GM23338 (cell line): Measurements from ENCODE around the gene PROCA1. TPM values are rescaled to one million over a fixed set of nuclear protein-coding genes. Genes with fewer than 3 reads are reported as not detected.

Source experiments
- ATAC-seq: fragments of 200-7000 bp; cut with Tn5 transposase; 3 replicates; pipeline ENCODE4 v1.9.1; 2020
- DNase-seq: peaks from one replicate; pipeline ENCODE4 v3.0.0-alpha.2; 2015; ENCODE audit warnings: low spot score
- H2AFZ ChIP-seq: fragments of 200-600 bp; sonication (generic); 2 replicates; pipeline ENCODE4 v1.8.0; 2016; ENCODE audit warnings: antibody characterized with exemption, mild to moderate bottlenecking, moderate library complexity
- H3F3A ChIP-seq: fragments of 200-600 bp; sonication (generic); replicated peaks from 2 replicates; pipeline ENCODE4 v1.8.0; 2017; ENCODE audit warnings: antibody characterized with exemption, mixed run types, low read depth
- H3K27ac ChIP-seq: fragments of 200-600 bp; sonication (generic); 2 replicates; pipeline ENCODE4 v1.6.1; 2016; ENCODE audit warnings: low read depth
- H3K27me3 ChIP-seq: fragments of 200-600 bp; sonication (generic); 2 replicates; pipeline ENCODE4 v1.8.0; 2016; ENCODE audit warnings: mild to moderate bottlenecking, mixed run types, moderate library complexity; ENCODE audit not compliant: insufficient read depth
- H3K36me3 ChIP-seq: fragments of 200-600 bp; sonication (generic); 2 replicates; pipeline ENCODE4 v1.8.0; 2016; ENCODE audit warnings: mild to moderate bottlenecking; ENCODE audit not compliant: insufficient read depth
- H3K4me1 ChIP-seq: fragments of 200-600 bp; sonication (generic); 2 replicates; pipeline ENCODE4 v1.8.0; 2016; ENCODE audit warnings: mild to moderate bottlenecking, moderate library complexity; ENCODE audit not compliant: insufficient read depth
- H3K4me2 ChIP-seq: fragments of 200-600 bp; sonication (generic); 2 replicates; pipeline ENCODE4 v1.7.1; 2017; ENCODE audit warnings: mixed run types
- H3K4me3 ChIP-seq: fragments of 200-600 bp; sonication (generic); 2 replicates; pipeline ENCODE4 v1.6.1; 2016; ENCODE audit warnings: mixed run types
- H3K79me2 ChIP-seq: fragments of 200-600 bp; sonication (generic); replicated peaks from 2 replicates; pipeline ENCODE4 v1.8.0; 2017; ENCODE audit warnings: mild to moderate bottlenecking; ENCODE audit not compliant: insufficient read depth
- H3K9me2 ChIP-seq: fragments of 200-600 bp; sonication (generic); 2 replicates; pipeline ENCODE4 v1.8.0; 2017; ENCODE audit not compliant: insufficient read depth
- H4K20me1 ChIP-seq: fragments of 200-600 bp; sonication (generic); replicated peaks from 2 replicates; pipeline ENCODE4 v1.8.0; 2017; ENCODE audit warnings: mild to moderate bottlenecking; ENCODE audit not compliant: insufficient read depth
- H3K27ac Mint-ChIP-seq: 2 replicates; pipeline ENCODE4 v1.8.0; 2020; ENCODE audit warnings: inconsistent platforms, mild to moderate bottlenecking, moderate library complexity, mixed read lengths
- H3K27me3 Mint-ChIP-seq: 3 replicates; pipeline ENCODE4 v1.8.0; 2022; ENCODE audit warnings: low read depth, mild to moderate bottlenecking, moderate library complexity, mixed read lengths, inconsistent platforms; ENCODE audit not compliant: insufficient read depth, poor library complexity
- H3K36me3 Mint-ChIP-seq: 3 replicates; pipeline ENCODE4 v1.8.0; 2021; ENCODE audit warnings: low read depth, mild to moderate bottlenecking, inconsistent platforms, moderate library complexity, mixed read lengths
- H3K4me1 Mint-ChIP-seq: 3 replicates; pipeline ENCODE4 v1.8.0; 2020; ENCODE audit warnings: mild to moderate bottlenecking, inconsistent platforms, mixed read lengths
- H3K4me3 Mint-ChIP-seq: 3 replicates; pipeline ENCODE4 v1.8.0; 2021; ENCODE audit warnings: moderate library complexity, mild to moderate bottlenecking, inconsistent platforms, mixed read lengths
- H3K9me3 Mint-ChIP-seq: 3 replicates; pipeline ENCODE4 v1.8.0; 2020; ENCODE audit warnings: moderate library complexity, mild to moderate bottlenecking, inconsistent platforms, mixed read lengths
- CREB1 ChIP-seq: fragments of 250-450 bp; sonication (Bioruptor Pico); IDR thresholded peaks from 2 replicates; pipeline ENCODE4 v1.5.0; 2020; ENCODE audit warnings: low read depth, mild to moderate bottlenecking, moderate library complexity
- CTCF ChIP-seq, 2 experiments: fragments of 200-600 bp in 1 of 2; sonication (generic) in 1 of 2; conservative IDR thresholded peaks; 2 replicates each; pipeline versions ENCODE4 v1.5.1 to v1.6.1; 2016 to 2017; ENCODE audit warnings: antibody characterized with exemption in 2 of 2, low read depth in 2 of 2, mild to moderate bottlenecking in 2 of 2, moderate library complexity in 1 of 2
- ETS1 ChIP-seq: IDR thresholded peaks from 2 replicates; pipeline ENCODE4 v1.6.1; 2016; ENCODE audit warnings: antibody characterized with exemption
- EZH2 ChIP-seq: fragments of 200-600 bp; sonication (generic); IDR thresholded peaks from one replicate; pipeline ENCODE4 v1.8.0; 2017; ENCODE audit warnings: antibody characterized with exemption, mild to moderate bottlenecking, low read depth; ENCODE audit not compliant: unreplicated experiment
- EZH2phosphoT487 ChIP-seq: fragments of 200-600 bp; sonication (generic); IDR thresholded peaks from one replicate; pipeline ENCODE4 v1.8.1; 2018; ENCODE audit warnings: antibody characterized with exemption; ENCODE audit not compliant: unreplicated experiment
- JUNB ChIP-seq: IDR thresholded peaks from one replicate; pipeline ENCODE4 v1.6.1; 2016; ENCODE audit warnings: antibody characterized with exemption; ENCODE audit not compliant: unreplicated experiment
- NANOG ChIP-seq: IDR thresholded peaks from 2 replicates; pipeline ENCODE4 v1.6.1; 2016; ENCODE audit warnings: antibody characterized with exemption, borderline replicate concordance
- POLR2AphosphoS5 ChIP-seq: IDR thresholded peaks from 2 replicates; pipeline ENCODE4 v1.6.1; 2016; ENCODE audit warnings: antibody characterized with exemption, low read depth
- STAT1 ChIP-seq: IDR thresholded peaks from one replicate; pipeline ENCODE4 v1.6.1; 2016; ENCODE audit warnings: antibody characterized with exemption; ENCODE audit not compliant: unreplicated experiment
- ZNF331 ChIP-seq: fragments of 250-450 bp; sonication (Bioruptor Pico); IDR thresholded peaks from 2 replicates; pipeline ENCODE4 v1.5.0; 2020; ENCODE audit warnings: low read depth, mild to moderate bottlenecking, moderate library complexity
- polyA plus RNA-seq: library from polyadenylated mRNA; unstranded; fragments of >200 nt; fragmentation: Nextera tagmentation; extraction: Ambion mirVana; gene quantifications from 2 replicates; pipeline ENCODE4 v1.2.1, GENCODE V29; 2016
- total RNA-seq: library from RNA; depleted of rRNA; stranded (reverse); fragments of >200 nt; shearing (Covaris generic); gene quantifications from 2 replicates; pipeline ENCODE4 v1.2.3, GENCODE V29; 2014
- TF ChIP-seq, protein P1 (sequence below): fragments of 250-450 bp; sonication (Bioruptor Pico); IDR thresholded peaks from 2 replicates; pipeline ENCODE4 v1.5.0; 2020; ENCODE audit warnings: mild to moderate bottlenecking, moderate library complexity

The PROCA1 gene
- total and polyA plus RNA-seq, 2 experiments from 2014 or later = 11.3 to 14.4 TPM

- TF ChIP-seq ETS1 (peak; percentile 63; the same call in 1 of the 2 replicates), STAT1 (no peak), NANOG (peak; percentile 8; the same call in 1 of the 2 replicates), POLR2AphosphoS5 (peak; percentile 51)
Observed at GRCh38 chr17:28718333-28719020, 6.8 kb upstream of the PROCA1 start (continued).

DNA sequence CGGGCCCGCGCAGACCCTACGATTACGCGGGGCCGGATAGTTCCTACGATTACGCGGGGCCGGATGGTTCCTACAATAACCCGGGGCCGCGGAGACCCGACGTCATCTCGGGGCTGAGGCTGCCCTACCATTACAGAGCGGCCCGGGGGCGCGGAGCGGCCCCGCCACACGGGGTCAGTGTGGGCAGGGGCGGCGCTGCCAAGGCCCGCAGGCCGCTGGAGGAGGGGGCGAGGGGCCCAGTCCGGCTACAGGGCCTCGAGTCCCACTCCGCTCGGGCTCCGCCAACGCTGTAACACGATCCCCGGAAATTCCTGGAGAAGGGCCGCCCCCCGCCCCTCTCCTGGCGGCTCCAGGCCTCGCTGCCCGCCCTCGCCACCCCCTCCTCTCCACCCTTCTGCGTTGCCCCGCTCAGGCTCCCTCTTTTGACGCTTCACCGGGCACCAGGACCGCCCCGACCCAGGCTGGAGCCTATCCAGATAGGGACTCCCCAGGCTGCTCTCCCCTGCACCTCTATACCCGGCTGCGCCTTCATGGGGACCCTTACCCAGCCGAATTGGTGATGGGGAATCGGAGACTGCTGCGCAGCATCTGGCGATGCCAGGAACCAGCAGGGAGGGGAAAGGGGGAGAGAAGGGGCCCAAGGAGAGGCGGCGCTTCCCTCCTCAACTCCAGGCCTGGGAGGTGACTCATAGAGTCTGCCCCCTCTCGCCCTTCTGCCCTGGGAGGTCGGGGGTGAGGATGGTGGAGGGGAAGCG is 6.1 kb upstream of the PROCA1 start, which contains the start of gene RAB34:
Gene RAB34, minus strand, starts transcription at position 291 of the 755 bp plus-strand sequence. CDS start 602 bp downstream, outside the sequence.
- H3K27ac ChIP-seq = peak within 1 kb of the TSS; percentile 98
- H3K4me3 ChIP-seq = peak within 1 kb of the TSS; percentile 98
- peak within 1 kb of the TSS; percentile 100 for H3K4me3 Mint-ChIP-seq
- H3F3A ChIP-seq = peaks cover 53% of the 10 kb centered on the region
- peak; percentile 74 for ATAC-seq
- no peak within 1 kb of the TSS for H2AFZ ChIP-seq
- peaks cover 50% of the 10 kb centered on the region for H3K79me2 ChIP-seq
- no peaks in the 10 kb centered on the region for H3K27me3 ChIP-seq
- peaks cover 51% of the 10 kb centered on the region for H3K4me1 Mint-ChIP-seq
- H3K27ac Mint-ChIP-seq = peak within 1 kb of the TSS; percentile 97
- H3K27me3 Mint-ChIP-seq = peaks cover 30% of the 10 kb centered on the region
- H3K9me3 Mint-ChIP-seq = peaks cover 5% of the 10 kb centered on the region
- H3K4me2 ChIP-seq = peak within 1 kb of the TSS; percentile 84
- peaks cover 25% of the 10 kb centered on the region for H4K20me1 ChIP-seq
- H3K36me3 ChIP-seq = peaks cover 36% of the 10 kb centered on the region
- peaks cover 65% of the 10 kb centered on the region for H3K36me3 Mint-ChIP-seq
- H3K9me2 ChIP-seq = no peaks in the 10 kb centered on the region
- DNase-seq = peak; percentile 98
- H3K4me1 ChIP-seq = peaks cover 33% of the 10 kb centered on the region
- TF ChIP-seq CREB1 (CRISPR knock-in tag) (peak; percentile 76), NANOG (no peak), ZNF331 (CRISPR knock-in tag) (no peak), EZH2 (no peak), EZH2phosphoT487 (no peak), ETS1 (no peak; the same call in 1 of the 2 replicates), CTCF (conservative IDR thresholded peaks at IDR 0.05; ENCODE audit: low read depth in 2 of 2) (peak; percentile 43 to 66), STAT1 (no peak), JUNB (no peak)
- TF ChIP-seq, protein P1, sequence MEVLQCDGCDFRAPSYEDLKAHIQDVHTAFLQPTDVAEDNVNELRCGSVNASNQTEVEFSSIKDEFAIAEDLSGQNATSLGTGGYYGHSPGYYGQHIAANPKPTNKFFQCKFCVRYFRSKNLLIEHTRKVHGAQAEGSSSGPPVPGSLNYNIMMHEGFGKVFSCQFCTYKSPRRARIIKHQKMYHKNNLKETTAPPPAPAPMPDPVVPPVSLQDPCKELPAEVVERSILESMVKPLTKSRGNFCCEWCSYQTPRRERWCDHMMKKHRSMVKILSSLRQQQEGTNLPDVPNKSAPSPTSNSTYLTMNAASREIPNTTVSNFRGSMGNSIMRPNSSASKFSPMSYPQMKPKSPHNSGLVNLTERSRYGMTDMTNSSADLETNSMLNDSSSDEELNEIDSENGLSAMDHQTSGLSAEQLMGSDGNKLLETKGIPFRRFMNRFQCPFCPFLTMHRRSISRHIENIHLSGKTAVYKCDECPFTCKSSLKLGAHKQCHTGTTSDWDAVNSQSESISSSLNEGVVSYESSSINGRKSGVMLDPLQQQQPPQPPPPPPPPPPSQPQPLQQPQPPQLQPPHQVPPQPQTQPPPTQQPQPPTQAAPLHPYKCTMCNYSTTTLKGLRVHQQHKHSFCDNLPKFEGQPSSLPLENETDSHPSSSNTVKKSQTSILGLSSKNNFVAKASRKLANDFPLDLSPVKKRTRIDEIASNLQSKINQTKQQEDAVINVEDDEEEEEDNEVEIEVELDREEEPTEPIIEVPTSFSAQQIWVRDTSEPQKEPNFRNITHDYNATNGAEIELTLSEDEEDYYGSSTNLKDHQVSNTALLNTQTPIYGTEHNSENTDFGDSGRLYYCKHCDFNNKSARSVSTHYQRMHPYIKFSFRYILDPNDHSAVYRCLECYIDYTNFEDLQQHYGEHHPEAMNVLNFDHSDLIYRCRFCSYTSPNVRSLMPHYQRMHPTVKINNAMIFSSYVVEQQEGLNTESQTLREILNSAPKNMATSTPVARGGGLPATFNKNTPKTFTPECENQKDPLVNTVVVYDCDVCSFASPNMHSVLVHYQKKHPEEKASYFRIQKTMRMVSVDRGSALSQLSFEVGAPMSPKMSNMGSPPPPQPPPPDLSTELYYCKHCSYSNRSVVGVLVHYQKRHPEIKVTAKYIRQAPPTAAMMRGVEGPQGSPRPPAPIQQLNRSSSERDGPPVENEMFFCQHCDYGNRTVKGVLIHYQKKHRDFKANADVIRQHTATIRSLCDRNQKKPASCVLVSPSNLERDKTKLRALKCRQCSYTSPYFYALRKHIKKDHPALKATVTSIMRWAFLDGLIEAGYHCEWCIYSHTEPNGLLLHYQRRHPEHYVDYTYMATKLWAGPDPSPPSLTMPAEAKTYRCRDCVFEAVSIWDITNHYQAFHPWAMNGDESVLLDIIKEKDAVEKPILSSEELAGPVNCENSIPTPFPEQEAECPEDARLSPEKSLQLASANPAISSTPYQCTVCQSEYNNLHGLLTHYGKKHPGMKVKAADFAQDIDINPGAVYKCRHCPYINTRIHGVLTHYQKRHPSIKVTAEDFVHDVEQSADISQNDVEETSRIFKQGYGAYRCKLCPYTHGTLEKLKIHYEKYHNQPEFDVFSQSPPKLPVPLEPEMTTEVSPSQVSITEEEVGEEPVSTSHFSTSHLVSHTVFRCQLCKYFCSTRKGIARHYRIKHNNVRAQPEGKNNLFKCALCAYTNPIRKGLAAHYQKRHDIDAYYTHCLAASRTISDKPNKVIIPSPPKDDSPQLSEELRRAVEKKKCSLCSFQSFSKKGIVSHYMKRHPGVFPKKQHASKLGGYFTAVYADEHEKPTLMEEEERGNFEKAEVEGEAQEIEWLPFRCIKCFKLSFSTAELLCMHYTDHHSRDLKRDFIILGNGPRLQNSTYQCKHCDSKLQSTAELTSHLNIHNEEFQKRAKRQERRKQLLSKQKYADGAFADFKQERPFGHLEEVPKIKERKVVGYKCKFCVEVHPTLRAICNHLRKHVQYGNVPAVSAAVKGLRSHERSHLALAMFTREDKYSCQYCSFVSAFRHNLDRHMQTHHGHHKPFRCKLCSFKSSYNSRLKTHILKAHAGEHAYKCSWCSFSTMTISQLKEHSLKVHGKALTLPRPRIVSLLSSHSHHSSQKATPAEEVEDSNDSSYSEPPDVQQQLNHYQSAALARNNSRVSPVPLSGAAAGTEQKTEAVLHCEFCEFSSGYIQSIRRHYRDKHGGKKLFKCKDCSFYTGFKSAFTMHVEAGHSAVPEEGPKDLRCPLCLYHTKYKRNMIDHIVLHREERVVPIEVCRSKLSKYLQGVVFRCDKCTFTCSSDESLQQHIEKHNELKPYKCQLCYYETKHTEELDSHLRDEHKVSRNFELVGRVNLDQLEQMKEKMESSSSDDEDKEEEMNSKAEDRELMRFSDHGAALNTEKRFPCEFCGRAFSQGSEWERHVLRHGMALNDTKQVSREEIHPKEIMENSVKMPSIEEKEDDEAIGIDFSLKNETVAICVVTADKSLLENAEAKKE (CRISPR knock-in tag) = no peak
